ENCODE data around the gene TFDP2. TPM values are rescaled to one million over a fixed set of nuclear protein-coding genes. Genes with fewer than 3 reads are reported as not detected.
"Not testable (repeated sequence)": the region's sequence is repeated elsewhere in the genome, so short reads cannot be mapped to it uniquely, and the experiment has no call there.

The TFDP2 gene
- total RNA-seq, 1 experiment from 2014 or later: 48.2 TPM

DNA sequence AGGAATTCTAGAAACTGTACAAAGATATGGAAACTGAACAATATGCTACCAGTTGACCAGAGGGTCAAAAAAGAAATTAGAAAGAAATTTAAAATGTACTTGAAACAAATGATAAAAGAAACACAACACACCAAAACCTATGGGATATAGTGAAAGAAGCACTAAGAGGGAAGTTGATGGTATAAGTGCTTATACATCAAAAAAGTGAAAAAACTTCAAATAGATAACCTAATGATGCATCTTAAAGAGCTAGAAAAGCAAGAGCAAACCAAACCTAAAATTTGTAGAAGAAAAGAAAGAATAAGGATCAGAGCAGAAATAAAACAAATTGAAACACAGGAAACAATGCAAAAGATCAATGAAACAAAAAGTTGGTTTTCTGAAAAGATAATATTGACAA lies 68.2 kb downstream of the TFDP2 start:
- no peak overlapping the region for H3K4me3 ChIP-seq
- BruUV-seq (replicated peaks): no TSS peak

DNA sequence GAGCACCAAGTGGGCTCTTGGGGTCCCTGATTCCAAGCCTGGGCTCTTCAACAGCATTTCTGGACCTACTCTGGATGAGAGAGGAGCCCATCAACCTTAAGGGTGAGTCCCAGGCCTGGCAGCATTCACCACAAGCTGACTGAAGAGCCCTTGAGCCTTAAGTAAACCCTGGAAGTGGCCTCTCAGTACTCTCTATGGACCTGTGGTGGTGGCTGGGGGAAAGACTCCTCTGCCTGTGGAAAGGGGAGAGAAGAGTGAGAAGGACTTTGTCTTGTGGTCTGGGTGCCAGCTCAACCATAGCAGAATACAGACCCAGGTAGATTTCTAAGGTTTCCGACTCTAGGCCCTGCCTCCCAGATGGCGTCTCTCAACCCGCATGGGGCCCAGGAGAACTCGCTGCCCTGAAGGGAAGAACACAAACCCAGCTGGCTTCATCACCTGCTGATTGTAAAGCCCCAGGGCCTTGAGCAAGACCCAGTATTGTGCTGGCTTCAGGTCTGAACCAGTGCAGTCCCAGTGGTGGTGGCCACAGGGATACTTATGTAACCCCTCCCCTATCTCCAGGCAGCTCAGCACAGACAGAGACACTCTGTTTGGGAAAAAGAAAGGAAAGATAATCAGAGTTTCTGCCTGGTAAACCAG lies 71.4 kb downstream of the TFDP2 start:
- no peak overlapping the region for H3K4me2 ChIP-seq
- H3K9me3 ChIP-seq (ENCODE audit: insufficient read depth, low read depth): no peaks in the 10 kb centered on the region; the same call in 1 of the 2 replicates
- H3K27ac ChIP-seq: no peak overlapping the region
- POLR2A ChIA-PET (ENCODE audit: unreplicated experiment): no interaction called here
- H2AFZ ChIP-seq: no peak overlapping the region
- TF ChIP-seq EZH2 (IDR thresholded peaks at IDR 0.05; ENCODE audit: low read depth): no peak
- no peaks in the 10 kb centered on the region for H3F3A ChIP-seq (ENCODE audit: insufficient read depth, low read depth)
- H4K20me1 ChIP-seq (ENCODE audit: insufficient read depth): no peaks in the 10 kb centered on the region
- no peak overlapping the region for H3K4me3 ChIP-seq
- no peaks in the 10 kb centered on the region for H3K4me1 ChIP-seq (replicated peaks; ENCODE audit: insufficient read depth)
- H3K9me2 ChIP-seq (ENCODE audit: insufficient read depth): no peaks in the 10 kb centered on the region; the same call in 1 of the 2 replicates
- CTCF ChIA-PET: no interaction called here
- H3K36me3 ChIP-seq (ENCODE audit: low read depth): no peaks in the 10 kb centered on the region
- intact Hi-C loops (cut with micrococcal nuclease; ENCODE audit: unreplicated experiment): no loop called here
- no peak for DNase-seq
- no peaks in the 10 kb centered on the region for H3K79me2 ChIP-seq (ENCODE audit: low read depth)
- H3K27me3 ChIP-seq (ENCODE audit: insufficient read depth, low read depth): no peaks in the 10 kb centered on the region
- BruUV-seq (replicated peaks): no TSS peak

More for the DNA sequence above, 68.2 kb downstream of the TFDP2 start:
- POLR2A ChIA-PET (ENCODE audit: unreplicated experiment): no interaction called here
- Histone ChIP-seq H3K9me3 (ENCODE audit: insufficient read depth, low read depth) (no peaks in the 10 kb centered on the region), H3K36me3 (ENCODE audit: low read depth) (no peaks in the 10 kb centered on the region), H3K4me2 (no peak overlapping the region), H3F3A (ENCODE audit: insufficient read depth, low read depth) (no peaks in the 10 kb centered on the region), H3K27ac (no peak overlapping the region), H3K27me3 (ENCODE audit: insufficient read depth, low read depth) (no peaks in the 10 kb centered on the region), H4K20me1 (ENCODE audit: insufficient read depth) (no peaks in the 10 kb centered on the region), H3K4me1 (replicated peaks; ENCODE audit: insufficient read depth) (no peaks in the 10 kb centered on the region), H3K79me2 (ENCODE audit: low read depth) (no peaks in the 10 kb centered on the region), H2AFZ (no peak overlapping the region), H3K9me2 (ENCODE audit: insufficient read depth) (no peaks in the 10 kb centered on the region; the same call in 1 of the 2 replicates)
- intact Hi-C loops (cut with micrococcal nuclease; ENCODE audit: unreplicated experiment): no loop called here
- no peak for DNase-seq
- TF ChIP-seq EZH2 (IDR thresholded peaks at IDR 0.05; ENCODE audit: low read depth) (no peak), CTCF (conservative IDR thresholded peaks at IDR 0.05) (no peak)
- CTCF ChIA-PET: no interaction called here

DNA sequence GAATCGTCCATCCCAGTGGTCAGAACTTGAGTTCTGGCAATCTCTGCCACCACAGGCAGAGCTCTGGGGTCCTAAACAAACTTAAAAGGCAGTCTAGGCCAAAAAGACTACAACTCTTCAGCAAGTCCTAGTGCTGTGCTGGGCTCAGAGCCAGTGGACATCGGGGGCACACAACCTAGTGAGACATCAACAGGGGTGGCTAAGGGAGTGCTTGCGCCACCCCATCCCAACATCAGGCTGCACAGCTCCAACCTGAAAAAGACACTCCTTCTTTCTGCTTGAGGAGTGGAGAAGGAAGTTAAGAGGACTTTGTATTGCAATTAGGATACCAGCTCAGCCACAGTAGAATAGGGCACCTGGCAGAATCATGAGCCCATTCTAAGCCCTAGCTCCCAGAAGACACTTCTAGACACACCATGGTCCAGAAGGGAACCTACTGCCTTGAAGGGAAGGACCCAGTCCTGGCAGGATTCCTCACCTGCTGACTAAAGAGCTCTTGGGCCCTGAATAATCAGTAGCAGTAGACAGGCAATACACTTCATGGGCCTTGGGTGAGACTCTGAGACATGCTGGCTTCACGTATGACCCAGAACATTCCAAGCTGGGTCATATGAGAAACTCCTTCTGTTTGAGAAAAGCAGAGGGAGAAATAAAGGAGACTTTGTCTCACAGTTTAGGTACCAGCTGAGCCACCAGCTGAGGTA lies 72.0 kb downstream of the TFDP2 start:
- ChIA-PET CTCF (no interaction called here), POLR2A (ENCODE audit: unreplicated experiment) (no interaction called here)
- Histone ChIP-seq H4K20me1 (ENCODE audit: insufficient read depth) (no peaks in the 10 kb centered on the region), H3K4me1 (replicated peaks; ENCODE audit: insufficient read depth) (no peaks in the 10 kb centered on the region), H3K27ac (no peak overlapping the region), H3F3A (ENCODE audit: insufficient read depth, low read depth) (no peaks in the 10 kb centered on the region), H2AFZ (no peak overlapping the region), H3K4me2 (no peak overlapping the region), H3K9me2 (ENCODE audit: insufficient read depth) (no peaks in the 10 kb centered on the region; the same call in 1 of the 2 replicates), H3K79me2 (ENCODE audit: low read depth) (no peaks in the 10 kb centered on the region), H3K27me3 (ENCODE audit: insufficient read depth, low read depth) (no peaks in the 10 kb centered on the region), H3K4me3 (no peak overlapping the region), H3K36me3 (ENCODE audit: low read depth) (no peaks in the 10 kb centered on the region), H3K9me3 (ENCODE audit: insufficient read depth, low read depth) (no peaks in the 10 kb centered on the region; the same call in 1 of the 2 replicates)
- intact Hi-C loops (cut with micrococcal nuclease; ENCODE audit: unreplicated experiment): no loop called here
- no peak for TF ChIP-seq CTCF (conservative IDR thresholded peaks at IDR 0.05)
- no peak for TF ChIP-seq EZH2 (IDR thresholded peaks at IDR 0.05; ENCODE audit: low read depth)
- no peak for DNase-seq
- no TSS peak for BruUV-seq (replicated peaks)

- BruUV-seq (replicated peaks); H3K4me3 ChIP-seq; intact Hi-C loops (cut with micrococcal nuclease; ENCODE audit: unreplicated experiment); H4K20me1 ChIP-seq (ENCODE audit: insufficient read depth); H3K4me1 ChIP-seq (replicated peaks; ENCODE audit: insufficient read depth); CTCF ChIA-PET; H3F3A ChIP-seq (ENCODE audit: insufficient read depth, low read depth); H2AFZ ChIP-seq; H3K79me2 ChIP-seq (ENCODE audit: low read depth); H3K27me3 ChIP-seq (ENCODE audit: insufficient read depth, low read depth); H3K36me3 ChIP-seq (ENCODE audit: low read depth); H3K9me2 ChIP-seq (ENCODE audit: insufficient read depth); POLR2A ChIA-PET (ENCODE audit: unreplicated experiment); H3K4me2 ChIP-seq; DNase-seq; H3K9me3 ChIP-seq (ENCODE audit: insufficient read depth, low read depth); H3K27ac ChIP-seq: not testable (repeated sequence)
Measured at GRCh38 chr3:142075656-142076055, 73.7 kb downstream of the TFDP2 start.
